Ascending aorta (tissue), 2 donors: Measurements from ENCODE around the gene ATG9B. TPM values are rescaled to one million over a fixed set of nuclear protein-coding genes. Genes with fewer than 3 reads are reported as not detected.

Source experiments
- DNase-seq, 2 donors: peaks; one replicate each; pipeline ENCODE4 v3.0.0-alpha.2; 2019; ENCODE audit warnings: low spot score in 2 of 2
- H3K27ac ChIP-seq, 2 donors: fragments of 200-600 bp; sonication (generic); one replicate each; pipeline ENCODE4 v1.5.1; 2016 to 2017; ENCODE audit warnings: mild to moderate bottlenecking in 1 of 2
- H3K27me3 ChIP-seq: fragments of 200-600 bp; sonication (generic); one replicate; pipeline ENCODE4 v1.5.1; 2017
- H3K36me3 ChIP-seq, 2 donors: fragments of 200-600 bp; sonication (generic); one replicate each; pipeline ENCODE4 v1.5.1; 2016
- H3K4me1 ChIP-seq, 2 donors: fragments of 200-600 bp; sonication (generic); one replicate each; pipeline ENCODE4 v1.5.1; 2016 to 2017; ENCODE audit warnings: mild to moderate bottlenecking in 1 of 2
- H3K4me3 ChIP-seq, 2 donors: fragments of 200-600 bp; sonication (generic); one replicate each; pipeline ENCODE4 v1.5.1; 2016 to 2017; ENCODE audit warnings: mild to moderate bottlenecking in 1 of 2
- H3K9me3 ChIP-seq, 2 donors: fragments of 200-600 bp; sonication (generic); one replicate each; pipeline ENCODE4 v1.5.1; 2016
- CTCF ChIP-seq, 3 experiments: fragments of 200-600 bp in 2 of 3; fragments of 450-650 bp in 1 of 3; sonication (generic) in 2 of 3; IDR thresholded peaks; one replicate each; pipeline ENCODE4 v1.5.1; 2016 to 2019; ENCODE audit warnings: antibody characterized with exemption in 3 of 3, mild to moderate bottlenecking in 1 of 3, moderate library complexity in 1 of 3
- intact Hi-C: fragments of 100-400 bp; cut with DNase I; formaldehyde crosslinking; loops from one replicate; pipeline ENCODE4 v1.15.1; 2023
- total RNA-seq: library from RNA; depleted of rRNA; stranded (reverse); fragments of >200 nt; gene quantifications from one replicate; pipeline ENCODE4 v1.1.0, GENCODE V29; 2016

ATG9B gene
- total RNA-seq, 1 donor from 2014 or later = not detected

GRCh38 chr7:151069841-151070573 lies 45.7 kb upstream of the ATG9B start:
- no peak overlapping the region for H3K4me3 ChIP-seq
- peaks cover 90 to 100% of the 10 kb centered on the region in 2 donors for H3K36me3 ChIP-seq

GRCh38 chr7:151068069-151068773 lies 43.9 kb upstream of the ATG9B start:
- intact Hi-C loops = no loop called here
- no peak overlapping the region for H3K27ac ChIP-seq
- no peak for DNase-seq
- TF ChIP-seq CTCF (IDR thresholded peaks at IDR 0.05) = no peak
- H3K27me3 ChIP-seq = no peaks in the 10 kb centered on the region
- H3K4me3 ChIP-seq = no peak overlapping the region
- no peaks in the 10 kb centered on the region for H3K9me3 ChIP-seq
- H3K36me3 ChIP-seq = peaks cover 84 to 91% of the 10 kb centered on the region in 2 donors
- no peaks in the 10 kb centered on the region for H3K4me1 ChIP-seq

More at GRCh38 chr7:151069841-151070573, 45.7 kb upstream of the ATG9B start:
- TF ChIP-seq CTCF (IDR thresholded peaks at IDR 0.05) = no peak
- no peaks in the 10 kb centered on the region for H3K27me3 ChIP-seq
- no peak for DNase-seq
- no peak overlapping the region for H3K27ac ChIP-seq
- H3K4me1 ChIP-seq = no peaks in the 10 kb centered on the region
- H3K9me3 ChIP-seq = no peaks in the 10 kb centered on the region
- intact Hi-C loops = no loop called here

- no peak overlapping the region for H3K27ac ChIP-seq
- peaks cover 69 to 73% of the 10 kb centered on the region in 2 donors for H3K36me3 ChIP-seq
- intact Hi-C loops = no loop called here
- H3K4me1 ChIP-seq = peaks cover 7 to 17% of the 10 kb centered on the region in 2 donors
- no peaks in the 10 kb centered on the region for H3K9me3 ChIP-seq
- DNase-seq = no peak
- H3K4me3 ChIP-seq = no peak overlapping the region
- TF ChIP-seq CTCF (IDR thresholded peaks at IDR 0.05) = no peak
- H3K27me3 ChIP-seq = no peaks in the 10 kb centered on the region
These were observed 42.1 kb upstream of the ATG9B start for GRCh38 chr7:151066273-151066974.

- Histone ChIP-seq H3K27me3 (no peaks in the 10 kb centered on the region), H3K36me3 (peaks cover 60 to 64% of the 10 kb centered on the region in 2 donors)
- no peak for TF ChIP-seq CTCF (IDR thresholded peaks at IDR 0.05)
These were observed 41.2 kb upstream of the ATG9B start for GRCh38 chr7:151065516-151065915.

GRCh38 chr7:151064993-151065392 lies 40.7 kb upstream of the ATG9B start:
- H3K36me3 ChIP-seq = peaks cover 55 to 59% of the 10 kb centered on the region in 2 donors
- no peak for TF ChIP-seq CTCF (IDR thresholded peaks at IDR 0.05)
- H3K27ac ChIP-seq = no peak overlapping the region

More at GRCh38 chr7:151065516-151065915, 41.2 kb upstream of the ATG9B start:
- Histone ChIP-seq H3K27ac (no peak overlapping the region), H3K9me3 (no peaks in the 10 kb centered on the region), H3K4me3 (no peak overlapping the region), H3K4me1 (peaks cover 12 to 25% of the 10 kb centered on the region in 2 donors)
- no peak for DNase-seq
- intact Hi-C loops = no loop called here

More at GRCh38 chr7:151064993-151065392, 40.7 kb upstream of the ATG9B start:
- Histone ChIP-seq H3K4me3 (no peak overlapping the region), H3K9me3 (no peaks in the 10 kb centered on the region), H3K27me3 (no peaks in the 10 kb centered on the region), H3K4me1 (peaks cover 15 to 27% of the 10 kb centered on the region in 2 donors)
- intact Hi-C loops = loop anchor here (5.0 kb wide), 1 partner anchor 182 kb away; the partner anchor contains the start of gene SMARCD3
- DNase-seq = no peak
